GM18951 (cell line): Measurements from ENCODE around the gene NCOA3.
"Not testable (repeated sequence)": the region's sequence is repeated elsewhere in the genome, so short reads cannot be mapped to it uniquely, and the experiment has no call there.

Experiments
- POLR2A ChIP-seq: IDR thresholded peaks from 4 replicates; pipeline ENCODE4 v1.6.1; 2011; ENCODE audit warnings: mild to moderate bottlenecking; ENCODE audit not compliant: insufficient read length, insufficient read depth; ENCODE audit errors: extremely low read depth
- in situ Hi-C: fragments of 300-500 bp; cut with MboI; formaldehyde crosslinking; loops from one replicate; pipeline ENCODE4 v1.12.0; 2022; ENCODE audit warnings: low sequenced_read_pairs, mixed read lengths, inconsistent platforms; ENCODE audit not compliant: unreplicated experiment

Gene NCOA3

GRCh38 chr20:47561180-47561579, 59.5 kb downstream of the NCOA3 start:
- in situ Hi-C loops: no loop called here
- no peak for TF ChIP-seq POLR2A

- no peak for TF ChIP-seq POLR2A
- in situ Hi-C loops: no loop called here
Observed at GRCh38 chr20:47561603-47562583, 60.2 kb downstream of the NCOA3 start.

DNA sequence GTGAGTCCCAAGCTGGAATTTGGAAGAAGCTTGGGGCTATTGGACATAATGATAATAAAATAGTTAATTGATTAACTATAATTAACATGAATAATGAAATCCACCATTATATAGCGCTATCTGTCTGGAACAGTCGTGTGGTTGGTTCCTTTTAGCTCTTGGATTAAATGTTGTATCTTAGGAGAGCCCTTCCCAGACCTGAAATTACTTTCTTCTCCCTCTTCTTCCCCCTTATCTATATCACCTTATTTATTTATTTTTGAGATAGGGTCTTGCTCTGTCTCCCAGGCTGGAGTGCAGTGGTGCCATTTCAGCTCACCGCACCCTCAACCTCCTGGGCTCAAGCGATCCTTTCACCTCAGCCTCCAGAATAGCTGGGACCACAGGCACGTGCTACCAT, 64.6 kb downstream of the NCOA3 start:
- TF ChIP-seq POLR2A: no peak
- in situ Hi-C loops: no loop called here

DNA sequence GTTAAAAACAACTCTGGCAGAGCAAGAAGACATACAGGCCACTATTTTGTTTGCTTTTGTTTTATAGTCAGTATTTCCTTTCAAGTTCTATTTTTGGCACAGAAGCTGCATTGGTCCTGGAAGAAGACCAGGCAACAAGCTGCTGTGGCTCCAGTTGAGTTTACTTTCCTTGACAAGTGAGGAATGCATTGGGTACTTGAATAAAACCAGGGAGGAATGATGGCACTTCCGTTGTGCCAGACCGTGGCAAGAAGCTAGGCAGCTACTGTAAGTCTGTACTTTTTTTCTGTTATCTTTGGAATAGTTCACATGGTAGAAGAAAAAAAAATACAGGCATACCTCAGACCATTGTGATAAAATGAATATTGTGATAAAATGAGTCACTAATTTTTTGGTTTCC, 66.3 kb downstream of the NCOA3 start:
- in situ Hi-C loops: no loop called here
- no peak for TF ChIP-seq POLR2A

DNA sequence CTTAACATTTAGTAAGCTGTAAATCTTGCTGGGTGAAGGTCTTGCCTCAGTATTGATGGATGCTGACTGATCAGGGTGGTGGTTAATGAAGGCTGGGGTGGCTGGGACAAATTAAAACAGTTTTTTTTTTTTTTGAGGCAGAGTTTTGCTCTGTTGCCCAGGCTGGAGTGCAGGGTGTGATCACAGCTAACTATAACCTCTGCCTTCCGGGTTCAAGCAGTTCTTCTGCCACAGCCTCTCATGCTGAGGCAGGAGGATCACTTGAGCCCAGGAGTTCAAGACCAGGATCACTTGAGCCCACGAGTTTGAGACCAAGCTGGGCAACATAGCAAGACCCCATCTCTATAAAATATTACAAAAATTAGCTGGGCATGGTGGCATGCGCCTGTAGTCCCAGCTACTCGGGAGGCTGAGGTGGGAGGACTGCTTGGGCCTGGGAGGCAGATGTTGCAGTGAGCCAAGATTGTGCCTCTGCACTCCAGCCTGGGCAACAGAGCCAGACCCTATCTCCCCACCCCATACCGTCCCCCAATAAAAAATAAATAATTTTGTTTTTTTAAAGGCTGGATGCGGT, 67.2 kb downstream of the NCOA3 start:
- no peak for TF ChIP-seq POLR2A
- in situ Hi-C loops: no loop called here

DNA sequence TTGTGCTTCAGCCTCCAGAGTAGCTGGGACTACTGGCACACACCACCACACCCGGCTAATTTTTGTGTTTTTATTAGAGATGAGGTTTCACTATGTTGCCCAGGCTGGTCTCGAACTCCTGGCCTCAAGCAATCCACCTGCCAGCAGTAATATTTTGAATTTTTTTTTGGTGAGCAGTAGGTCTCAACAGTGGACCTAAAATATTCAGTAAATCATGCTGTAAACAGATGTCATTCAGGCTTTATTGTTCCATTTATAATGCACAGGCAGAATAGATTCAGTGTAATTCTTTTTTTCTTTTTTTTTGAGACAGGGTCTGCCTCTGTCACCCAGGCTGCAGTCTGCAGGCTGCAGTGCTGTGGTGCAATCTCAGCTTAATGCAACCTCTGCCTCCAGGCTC, 69.7 kb downstream of the NCOA3 start:
- no peak for TF ChIP-seq POLR2A

DNA sequence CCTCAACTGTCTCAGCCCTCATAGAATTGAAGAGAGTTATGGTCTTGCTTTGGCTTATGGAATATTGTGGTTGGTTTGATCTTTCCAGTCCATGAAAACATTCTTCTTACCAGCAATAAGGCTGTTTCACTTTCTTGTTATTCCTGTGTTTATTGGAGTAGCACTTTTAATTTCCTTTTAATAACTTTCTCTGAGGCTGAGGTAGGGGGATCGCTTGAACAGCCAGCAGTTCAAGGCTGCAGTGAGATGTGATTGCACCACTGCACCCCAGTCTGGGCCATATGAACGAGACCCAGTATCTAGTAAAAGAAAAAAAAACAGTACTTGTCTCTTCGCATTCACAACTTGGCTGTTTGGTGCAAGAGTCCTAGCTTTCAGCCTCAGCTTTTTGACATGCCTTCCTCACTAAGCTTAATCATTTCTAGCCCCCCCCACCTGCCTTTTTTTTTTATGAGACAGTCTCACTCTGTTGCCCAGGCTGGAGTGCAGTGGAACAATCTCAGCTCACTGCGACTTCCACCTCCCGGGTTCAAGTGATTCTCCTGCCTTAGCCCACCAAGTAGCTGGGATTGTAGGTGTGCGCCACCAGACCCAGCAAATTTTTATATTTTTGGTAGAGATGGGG, 70.5 kb downstream of the NCOA3 start:
- TF ChIP-seq POLR2A: no peak
- in situ Hi-C loops: no loop called here

More for the DNA sequence above, 69.7 kb downstream of the NCOA3 start:
- in situ Hi-C loops: no loop called here

- in situ Hi-C loops: no loop called here
- no peak for TF ChIP-seq POLR2A
Observed at GRCh38 chr20:47573559-47573958, 71.9 kb downstream of the NCOA3 start.

DNA sequence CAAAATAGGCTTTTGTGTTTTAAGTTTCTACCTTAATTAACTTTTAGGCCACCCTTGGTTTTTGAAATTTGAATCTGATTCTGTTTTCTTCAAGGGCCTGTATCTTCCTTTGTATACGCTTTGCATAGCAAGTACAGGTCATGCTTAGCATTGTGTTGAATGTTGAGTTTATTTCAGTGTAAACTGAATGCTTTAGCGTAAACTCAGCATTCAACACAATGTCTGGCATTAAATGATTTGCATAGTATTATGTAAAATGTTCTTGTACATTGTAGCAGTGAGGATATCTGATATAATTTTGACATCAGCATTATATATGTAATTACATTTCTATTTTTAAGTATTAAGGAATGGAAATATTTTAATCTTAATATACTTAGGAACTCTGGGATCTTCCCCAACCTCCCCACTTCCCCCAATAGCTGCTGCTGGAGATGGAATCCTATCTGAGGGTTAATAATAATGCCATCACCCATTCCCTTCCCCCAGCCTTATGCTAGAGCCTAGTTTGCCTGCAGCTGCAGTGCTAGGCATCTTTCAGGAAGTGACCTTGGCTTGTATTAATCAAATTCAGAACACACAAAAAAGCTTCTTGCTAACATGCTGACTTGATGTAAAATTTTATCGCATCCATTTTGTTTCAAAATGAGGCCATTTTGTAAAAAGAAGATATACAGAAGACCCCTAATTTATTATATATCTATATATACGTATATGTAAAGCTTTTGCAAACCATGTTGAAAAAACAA, 73.1 kb downstream of the NCOA3 start:
- in situ Hi-C loops: no loop called here
- no peak for TF ChIP-seq POLR2A

DNA sequence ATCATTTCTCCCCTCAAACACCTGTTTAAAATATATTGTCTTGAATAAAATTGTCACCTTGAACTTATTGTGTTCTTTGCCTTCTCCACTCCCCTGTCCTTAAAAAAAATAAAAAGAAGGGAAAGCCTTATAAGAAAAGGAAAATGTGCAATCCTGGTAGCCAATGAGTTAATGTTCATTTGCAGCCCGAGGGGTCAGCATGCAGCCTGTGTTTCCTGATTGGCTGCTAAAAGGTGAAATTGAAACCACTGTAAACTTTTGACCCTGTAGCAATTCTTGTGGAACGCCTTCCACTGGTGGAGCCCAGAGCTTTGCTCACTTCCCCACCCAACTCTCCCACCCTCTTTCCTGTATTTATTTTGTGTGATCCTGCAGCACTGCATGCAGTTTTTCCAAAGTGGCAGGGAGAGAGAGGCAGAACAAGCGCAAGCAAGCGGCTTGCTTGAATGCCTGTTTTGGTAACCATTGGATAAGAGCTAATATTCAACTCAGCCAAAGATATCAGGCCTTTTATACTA, 74.9 kb downstream of the NCOA3 start:
- in situ Hi-C loops: no loop called here

DNA sequence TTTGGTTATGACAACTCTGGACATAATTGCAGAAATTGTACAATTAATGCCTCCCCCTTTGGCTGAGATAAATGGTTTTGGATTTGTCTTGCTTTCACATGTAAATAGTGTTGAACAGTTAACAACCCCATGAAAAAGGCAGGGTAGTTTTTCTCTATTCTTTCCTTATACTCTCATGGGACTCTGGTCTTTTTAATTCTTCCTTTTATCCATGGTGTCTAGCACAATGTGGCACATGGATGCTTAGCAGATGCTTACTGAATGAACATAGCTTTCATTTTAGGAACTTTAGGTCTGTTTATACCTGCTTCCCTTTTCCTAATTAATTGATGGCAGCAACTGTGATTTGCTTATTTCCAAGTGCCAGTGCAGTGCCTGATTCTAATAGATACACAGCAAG, 75.6 kb downstream of the NCOA3 start:
- no peak for TF ChIP-seq POLR2A

More for the DNA sequence above, 74.9 kb downstream of the NCOA3 start:
- no peak for TF ChIP-seq POLR2A

GRCh38 chr20:47578543-47578942, 76.9 kb downstream of the NCOA3 start:
- no peak for TF ChIP-seq POLR2A
- in situ Hi-C loops: no loop called here

More for the DNA sequence above, 75.6 kb downstream of the NCOA3 start:
- in situ Hi-C loops: no loop called here

DNA sequence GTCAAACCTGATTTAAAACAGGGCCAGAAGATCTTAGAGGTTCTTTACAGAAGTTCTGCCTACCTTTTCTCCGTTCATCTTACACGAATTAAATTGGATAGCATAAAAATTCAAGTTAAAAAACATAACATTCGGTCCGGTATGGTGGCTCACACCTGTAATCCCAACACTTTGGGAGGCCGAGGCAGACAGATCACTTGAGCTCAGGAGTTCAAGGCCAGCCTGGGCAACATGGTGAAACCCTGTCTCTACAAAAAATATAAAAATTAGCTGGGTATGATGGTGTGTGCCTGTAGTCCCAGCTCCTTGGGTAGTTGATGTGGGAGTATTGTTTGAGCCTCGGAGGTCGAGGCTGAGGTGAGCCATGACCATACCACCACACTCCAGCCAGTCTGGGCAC, 79.0 kb downstream of the NCOA3 start:
- in situ Hi-C loops: not testable (repeated sequence)
